K562 (cell line): ENCODE results near the gene NEK4. TPM values are rescaled to one million over a fixed set of nuclear protein-coding genes. Genes with fewer than 3 reads are reported as not detected.
A peak's percentile ranks its signal among the peaks of the same experiment; 100 is the strongest.
"Not testable (repeated sequence)": the region's sequence is repeated elsewhere in the genome, so short reads cannot be mapped to it uniquely, and the experiment has no call there.

Experiments used
- ATAC-seq: fragments of 200-7000 bp; cut with Tn5 transposase; 3 replicates; pipeline ENCODE4 v1.9.1; 2020; ENCODE audit warnings: moderate library complexity
- BruUV-seq: library from RNA; stranded (reverse); fragments of 400-500 nt; replicated peaks from 2 replicates; lab custom pipeline; 2021; lab: Mats Ljungman, UMichigan
- CTCF ChIA-PET: fragments of 300-600 bp; formaldehyde crosslinking; extraction: SDS; loops from one replicate; lab custom pipeline; 2021; ENCODE audit warnings: low intra/inter-chr PET ratio; lab: Yijun Ruan, JAX
- POLR2A ChIA-PET: fragments of 300-600, 350-650 bp; sonication (Branson Sonifier 250); formaldehyde crosslinking; extraction: SDS; loops from one replicate; lab custom pipeline; 2021; ENCODE audit warnings: antibody characterized with exemption, inconsistent platforms; lab: Yijun Ruan, JAX
- DNase-seq, 4 experiments: peaks; one replicate each; pipeline versions ENCODE4 v3.0.0 to v3.0.0-alpha.2; 2011 to 2018; ENCODE audit warnings: low spot score in 3 of 4, mixed read lengths in 3 of 4; ENCODE audit errors: extremely low read depth in 1 of 4
- FAIRE-seq: peaks from 2 replicates; lab custom pipeline; 2011; peaks lifted over from hg19 to GRCh38; lab: Jason Lieb, UNC
- H2AFZ ChIP-seq: 2 replicates; pipeline ENCODE4 v1.6.0; 2011; ENCODE audit warnings: low read depth, low read length, control low read depth, inconsistent platforms
- H3K27ac ChIP-seq: fragments of 200-600 bp; 3 replicates; pipeline ENCODE4 v1.8.0; 2011; ENCODE audit warnings: low read depth, mild to moderate bottlenecking, control low read depth, inconsistent platforms, low read length, moderate library complexity, mixed read lengths; ENCODE audit errors: extremely low read depth
- H3K27me3 ChIP-seq, 2 experiments: fragments of 300-600 bp in 1 of 2; 2 replicates in 1 of 2; 3 replicates in 1 of 2; pipeline versions ENCODE4 v1.6.0 to v1.8.0; 2011; ENCODE audit warnings: inconsistent platforms in 2 of 2, low read length in 2 of 2, mild to moderate bottlenecking in 1 of 2, mixed read lengths in 1 of 2, moderate library complexity in 1 of 2; ENCODE audit not compliant: control insufficient read depth in 2 of 2, insufficient read depth in 2 of 2
- H3K36me3 ChIP-seq: fragments of 300-600 bp; 3 replicates; pipeline ENCODE4 v1.8.0; 2011; ENCODE audit warnings: mild to moderate bottlenecking, low read length, inconsistent platforms; ENCODE audit not compliant: control insufficient read depth, insufficient read depth
- H3K4me1 ChIP-seq, 2 experiments: fragments of 200-600 bp in 1 of 2; replicated peaks in 1 of 2; 2 replicates in 1 of 2; 3 replicates in 1 of 2; pipeline versions ENCODE4 v1.5.1 to v1.8.0; 2011; ENCODE audit warnings: inconsistent platforms in 2 of 2, low read length in 2 of 2, mild to moderate bottlenecking in 1 of 2, mixed read lengths in 1 of 2, moderate library complexity in 1 of 2; ENCODE audit not compliant: control insufficient read depth in 2 of 2, insufficient read depth in 2 of 2
- H3K4me2 ChIP-seq: 2 replicates; pipeline ENCODE4 v1.6.1; 2011; ENCODE audit warnings: low read length, control low read depth, inconsistent platforms, mixed read lengths; ENCODE audit not compliant: insufficient read depth
- H3K4me3 ChIP-seq: fragments of 200-600 bp; sonication (generic), shearing (Covaris generic); 2 replicates; pipeline ENCODE4 v1.5.1; 2016; ENCODE audit warnings: control low read depth, inconsistent platforms
- H3K79me2 ChIP-seq: fragments of 200-600 bp; 3 replicates; pipeline ENCODE4 v1.8.0; 2011; ENCODE audit warnings: low read length, inconsistent platforms; ENCODE audit not compliant: control insufficient read depth, insufficient read depth
- H3K9ac ChIP-seq, 2 experiments: 2 replicates each; pipeline versions ENCODE4 v1.6.0 to v1.6.1; 2011; ENCODE audit warnings: low read depth in 2 of 2, low read length in 2 of 2, control low read depth in 1 of 2, inconsistent platforms in 1 of 2, mild to moderate bottlenecking in 1 of 2, mixed read lengths in 1 of 2; ENCODE audit not compliant: insufficient read depth in 1 of 2
- H3K9me1 ChIP-seq: one replicate; pipeline ENCODE4 v1.6.0; 2011; ENCODE audit warnings: inconsistent platforms, mild to moderate bottlenecking, low read length, moderate library complexity; ENCODE audit not compliant: control insufficient read depth, insufficient read depth
- H3K9me3 ChIP-seq: replicated peaks from 2 replicates; pipeline ENCODE4 v1.5.1; 2011; ENCODE audit warnings: low read depth, low read length, inconsistent platforms; ENCODE audit not compliant: control insufficient read depth, insufficient read depth
- H4K20me1 ChIP-seq: replicated peaks from 2 replicates; pipeline ENCODE4 v1.6.1; 2011; ENCODE audit warnings: low read length, inconsistent platforms, mixed read lengths; ENCODE audit not compliant: control insufficient read depth, insufficient read depth
- NELFE ChIP-seq: IDR thresholded peaks from 2 replicates; pipeline ENCODE4 v1.6.1; 2011; ENCODE audit warnings: mild to moderate bottlenecking; ENCODE audit not compliant: insufficient read depth, insufficient read length
- NFE2 ChIP-seq: IDR thresholded peaks from 2 replicates; pipeline ENCODE4 v1.6.1; 2014; ENCODE audit warnings: antibody characterized with exemption, low read depth
- THAP7 ChIP-seq: fragments of 250-450 bp; sonication (Bioruptor Pico); IDR thresholded peaks from 2 replicates; pipeline ENCODE4 v1.5.0; 2021
- ZBED1 ChIP-seq: IDR thresholded peaks from 2 replicates; pipeline ENCODE4 v1.6.1; 2014
- ZNF277 ChIP-seq: fragments of 250-450 bp; sonication (Bioruptor Pico); IDR thresholded peaks from 2 replicates; pipeline ENCODE4 v1.8.0; 2022; ENCODE audit warnings: inconsistent platforms, mild to moderate bottlenecking, moderate library complexity, borderline replicate concordance
- ZNF766 ChIP-seq: fragments of 200-800 bp; sonication (Bioruptor generic); conservative IDR thresholded peaks from 2 replicates; pipeline ENCODE4 v1.6.1; 2016; ENCODE audit warnings: missing genetic modification characterization, missing compliant biosample characterization
- ZZZ3 ChIP-seq: fragments of 450-650 bp; IDR thresholded peaks from 2 replicates; pipeline ENCODE4 v1.6.1; 2016; ENCODE audit warnings: antibody characterized with exemption, mild to moderate bottlenecking, moderate library complexity
- WGBS: fragments of 100-300 bp; shearing (Covaris generic); methylation state at CpG from one replicate; pipeline ENCODE4 v1.1.6; 2016; ENCODE audit warnings: low coverage, mixed read lengths; ENCODE audit not compliant: insufficient coverage; ENCODE audit errors: missing lambda C conversion rate; 5-methylcytosine and 5-hydroxymethylcytosine counted together
- in situ Hi-C: fragments of 300-500 bp; cut with MboI; formaldehyde crosslinking; loops from 4 replicates; pipeline ENCODE4 v1.15.0; 2018; ENCODE audit warnings: inconsistent platforms, mixed read lengths
- intact Hi-C: fragments of 100-400 bp; cut with micrococcal nuclease; formaldehyde crosslinking; loops from 2 replicates; pipeline ENCODE4 v1.14.2; 2022
- polyA plus RNA-seq, 8 experiments: library from polyadenylated mRNA; depleted of rRNA in 4 of 8; stranded (reverse) in 5 of 8; unstranded in 3 of 8; fragments of >200 nt; fragmentation: Nextera tagmentation in 2 of 8; fragmentation: Illumina TruSeq in 1 of 8; extraction: Ambion mirVana in 2 of 8; extraction: Trizol in 1 of 8; gene quantifications; 2 replicates each; pipeline versions ENCODE4 v1.2.1 to v1.2.3, GENCODE V29; 2011 to 2014; ENCODE audit warnings: inconsistent platforms in 1 of 8, missing spikeins in 1 of 8
- total RNA-seq, 7 experiments: library from RNA; depleted of rRNA in 6 of 7; stranded (reverse); fragments of >200 nt in 6 of 7; fragmentation: Illumina TruSeq in 2 of 7; extraction: Trizol in 2 of 7; gene quantifications; 2 replicates each; pipeline versions ENCODE4 v1.2.1 to v1.2.3, GENCODE V29; 2011 to 2021; ENCODE audit warnings: low replicate concordance in 1 of 7

The NEK4 gene
- total and polyA plus RNA-seq, 9 of the 15 experiments (the other 6 are each of a cell fraction or from before 2014, with no cell fraction given) = 5.8 to 23.1 (median 16.6) TPM

- peaks cover 0 to 16% of the 10 kb centered on the region in 2 experiments; a peak in 2 of 5 replicates for H3K4me1 ChIP-seq
- FAIRE-seq, H3K4me3 ChIP-seq: not testable (repeated sequence)
- WGBS = 60% methylated on average over 3 of the region's 3 CpGs
- TF ChIP-seq ZNF766 (CRISPR knock-in tag) = peak; percentile 51; the same call in 1 of the 2 replicates
- TF ChIP-seq, all 486 proteins: peak for 1; not testable (repeated sequence) for 485
- Histone ChIP-seq H3K79me2 (peaks cover 13% of the 10 kb centered on the region), H3K36me3 (peaks cover 63% of the 10 kb centered on the region; the same call in 2 of the 3 replicates)
- H4K20me1 ChIP-seq, H3K27ac ChIP-seq, CTCF ChIA-PET, intact Hi-C loops, ATAC-seq, in situ Hi-C loops, H2AFZ ChIP-seq, H3K9ac ChIP-seq, BruUV-seq, POLR2A ChIA-PET, DNase-seq, H3K9me1 ChIP-seq, H3K4me2 ChIP-seq, H3K9me3 ChIP-seq, H3K27me3 ChIP-seq: not testable (repeated sequence)
Measured at GRCh38 chr3:52676201-52676600, 94.5 kb downstream of the NEK4 start.

GRCh38 chr3:52671676-52672075 lies 99.1 kb downstream of the NEK4 start:
- Histone ChIP-seq H3K4me2 (no peak overlapping the region), H4K20me1 (no peaks in the 10 kb centered on the region), H3K9me3 (no peaks in the 10 kb centered on the region), H3K9me1 (no peaks in the 10 kb centered on the region), H3K79me2 (no peaks in the 10 kb centered on the region), H2AFZ (no peak overlapping the region), H3K9ac (no peak overlapping the region), H3K4me1 (peaks cover 0 to 14% of the 10 kb centered on the region in 2 experiments; a peak in 3 of 5 replicates), H3K4me3 (no peak overlapping the region), H3K27ac (no peak overlapping the region; the same call in 2 of the 3 replicates), H3K27me3 (no peaks in the 10 kb centered on the region), H3K36me3 (peaks cover 31% of the 10 kb centered on the region; the same call in 2 of the 3 replicates)
- FAIRE-seq (no peak), DNase-seq (no peak), ATAC-seq (no peak)
- BruUV-seq = no TSS peak
- in situ Hi-C loops (no loop called here), intact Hi-C loops (no loop called here)
- ChIA-PET POLR2A (interaction anchor here (1.4 kb wide), 1 partner anchor 20 kb away, joined by 5 read pairs; no protein-coding TSS in a partner anchor), CTCF (no interaction called here)
- WGBS = 36% methylated on average over 1 of the region's 1 CpG
- TF ChIP-seq ZNF277 (CRISPR knock-in tag) = no peak
- peak; percentile 34 for TF ChIP-seq NFE2
- no peak for TF ChIP-seq NELFE
- no peak for TF ChIP-seq ZBED1
- TF ChIP-seq ZZZ3 = no peak
- TF ChIP-seq THAP7 (CRISPR knock-in tag) = no peak
